ENCODE measurements around the gene PSMB10.

Gene PSMB10

GRCh38 chr16:67943619-67944504 is 7.2 kb upstream of the PSMB10 start, which contains the start of gene LCAT:
Gene LCAT, minus strand, starts transcription at chr16:67944120. Its CDS starts 19 bp downstream, at chr16:67944101.
- WGBS, 2 donors (ENCODE audit: extremely low coverage in 2 of 2, insufficient read length in 2 of 2, insufficient replicate concordance in 1 of 2), result no CpG with 5 or more reads among the region's 23 CpGs
- no peak within 1 kb of the TSS for H2BK5ac ChIP-seq (ENCODE audit: low read length)
- peaks cover 18% of the 10 kb centered on the region for H3K79me1 ChIP-seq (ENCODE audit: low read depth, low read length)
- peak within 1 kb of the TSS; percentile 42 for H3K18ac ChIP-seq (ENCODE audit: low read length)
- peaks cover 0 to 2% of the 10 kb centered on the region in 2 donors for H3K9me3 ChIP-seq (replicated peaks in 1 of 2; ENCODE audit: control insufficient read depth in 2 of 2, insufficient read depth in 1 of 2, low read depth in 1 of 2, low read length in 2 of 2)
- H3K27me3 ChIP-seq (ENCODE audit: control insufficient read depth in 3 of 3, insufficient read depth in 3 of 3, low read depth in 1 of 3, low read length in 3 of 3), result no peaks in the 10 kb centered on the region
- H4K8ac ChIP-seq (ENCODE audit: low read depth, low read length), result peak within 1 kb of the TSS; percentile 82
- no peak within 1 kb of the TSS for H2BK120ac ChIP-seq (ENCODE audit: low read depth, low read length)
- peak within 1 kb of the TSS; percentile 81 for H2AK5ac ChIP-seq (ENCODE audit: low read depth, low read length)
- no peak within 1 kb of the TSS for H4K91ac ChIP-seq (ENCODE audit: low read depth, low read length, poor library complexity)
- peak within 1 kb of the TSS; percentile 34 for H3K9ac ChIP-seq (ENCODE audit: low read depth, low read length, poor library complexity)
- no peak within 1 kb of the TSS for H3K14ac ChIP-seq (ENCODE audit: low read length)
- no peak within 1 kb of the TSS for H2BK15ac ChIP-seq (ENCODE audit: low read length)
- no peak within 1 kb of the TSS for H3K4ac ChIP-seq (ENCODE audit: low read length)
- no peak within 1 kb of the TSS for H3K4me2 ChIP-seq (ENCODE audit: insufficient read depth, low read length, poor library complexity, severe bottlenecking)
- H2AFZ ChIP-seq (ENCODE audit: low read length), result no peak within 1 kb of the TSS
- DNase-seq (ENCODE audit: low spot score), result no peak
- H3K23ac ChIP-seq (ENCODE audit: low read depth, low read length, poor library complexity), result peak within 1 kb of the TSS; percentile 94
- peak within 1 kb of the TSS in 1 of 2 donors; percentile 43 for H3K4me3 ChIP-seq (ENCODE audit: low read length in 2 of 2)
- H3K36me3 ChIP-seq (replicated peaks in 1 of 2; ENCODE audit: control insufficient read depth in 2 of 2, insufficient read depth in 2 of 2, low read length in 2 of 2), result peaks cover 57 to 75% of the 10 kb centered on the region in 2 donors
- H2BK12ac ChIP-seq (ENCODE audit: low read length), result no peak within 1 kb of the TSS
- peaks cover 7 to 9% of the 10 kb centered on the region in 2 donors for H3K4me1 ChIP-seq (ENCODE audit: control insufficient read depth in 2 of 2, insufficient read depth in 1 of 2, low read depth in 1 of 2, low read length in 2 of 2)
- peak within 1 kb of the TSS; percentile 41 for H3K27ac ChIP-seq (replicated peaks; ENCODE audit: low read length)

GRCh38 chr16:67943256-67943618 is 6.6 kb upstream of the PSMB10 start:
- no peak overlapping the region for H3K27ac ChIP-seq (replicated peaks; ENCODE audit: low read length)
- H3K23ac ChIP-seq (ENCODE audit: low read depth, low read length, poor library complexity), result no peak overlapping the region
- H3K4me3 ChIP-seq (ENCODE audit: low read length in 2 of 2), result no peak overlapping the region
- H4K8ac ChIP-seq (ENCODE audit: low read depth, low read length), result peak overlapping the region; percentile 82
- H3K36me3 ChIP-seq (replicated peaks in 1 of 2; ENCODE audit: control insufficient read depth in 2 of 2, insufficient read depth in 2 of 2, low read length in 2 of 2), result peaks cover 51 to 69% of the 10 kb centered on the region in 2 donors
- no peak overlapping the region for H3K4ac ChIP-seq (ENCODE audit: low read length)
- peak overlapping the region; percentile 33 for H3K18ac ChIP-seq (ENCODE audit: low read length)
- H2BK5ac ChIP-seq (ENCODE audit: low read length), result no peak overlapping the region
- peaks cover 0 to 2% of the 10 kb centered on the region in 2 donors for H3K9me3 ChIP-seq (replicated peaks in 1 of 2; ENCODE audit: control insufficient read depth in 2 of 2, insufficient read depth in 1 of 2, low read depth in 1 of 2, low read length in 2 of 2)
- peaks cover 7 to 9% of the 10 kb centered on the region in 2 donors for H3K4me1 ChIP-seq (ENCODE audit: control insufficient read depth in 2 of 2, insufficient read depth in 1 of 2, low read depth in 1 of 2, low read length in 2 of 2)
- no peak for DNase-seq (ENCODE audit: low spot score)
- H3K9ac ChIP-seq (ENCODE audit: low read depth, low read length, poor library complexity), result no peak overlapping the region
- H4K91ac ChIP-seq (ENCODE audit: low read depth, low read length, poor library complexity), result no peak overlapping the region
- no peak overlapping the region for H2BK12ac ChIP-seq (ENCODE audit: low read length)
- H2BK120ac ChIP-seq (ENCODE audit: low read depth, low read length), result no peak overlapping the region
- H3K79me1 ChIP-seq (ENCODE audit: low read depth, low read length), result peaks cover 18% of the 10 kb centered on the region
- no peak overlapping the region for H2AFZ ChIP-seq (ENCODE audit: low read length)
- WGBS, 2 donors (ENCODE audit: extremely low coverage in 2 of 2, insufficient read length in 2 of 2, insufficient replicate concordance in 1 of 2), result no CpG with 5 or more reads among the region's 6 CpGs
- H3K27me3 ChIP-seq (ENCODE audit: control insufficient read depth in 3 of 3, insufficient read depth in 3 of 3, low read depth in 1 of 3, low read length in 3 of 3), result no peaks in the 10 kb centered on the region
- H3K4me2 ChIP-seq (ENCODE audit: insufficient read depth, low read length, poor library complexity, severe bottlenecking), result no peak overlapping the region
- H2AK5ac ChIP-seq (ENCODE audit: low read depth, low read length), result no peak overlapping the region
- H2BK15ac ChIP-seq (ENCODE audit: low read length), result no peak overlapping the region
- no peak overlapping the region for H3K14ac ChIP-seq (ENCODE audit: low read length)

GRCh38 chr16:67942510-67943255 is 6.0 kb upstream of the PSMB10 start:
- peaks cover 0 to 2% of the 10 kb centered on the region in 2 donors for H3K9me3 ChIP-seq (replicated peaks in 1 of 2; ENCODE audit: control insufficient read depth in 2 of 2, insufficient read depth in 1 of 2, low read depth in 1 of 2, low read length in 2 of 2)
- no peak overlapping the region for H3K27ac ChIP-seq (replicated peaks; ENCODE audit: low read length)
- H3K27me3 ChIP-seq (ENCODE audit: control insufficient read depth in 3 of 3, insufficient read depth in 3 of 3, low read depth in 1 of 3, low read length in 3 of 3), result no peaks in the 10 kb centered on the region
- no peak overlapping the region for H2BK5ac ChIP-seq (ENCODE audit: low read length)
- H3K14ac ChIP-seq (ENCODE audit: low read length), result no peak overlapping the region
- H3K4me3 ChIP-seq (ENCODE audit: low read length in 2 of 2), result peak overlapping the region in 1 of 2 donors; percentile 2
- H3K4me2 ChIP-seq (ENCODE audit: insufficient read depth, low read length, poor library complexity, severe bottlenecking), result no peak overlapping the region
- DNase-seq (ENCODE audit: low spot score), result no peak
- peak overlapping the region; percentile 28 for H3K18ac ChIP-seq (ENCODE audit: low read length)
- H2BK15ac ChIP-seq (ENCODE audit: low read length), result no peak overlapping the region
- peaks cover 7 to 9% of the 10 kb centered on the region in 2 donors for H3K4me1 ChIP-seq (ENCODE audit: control insufficient read depth in 2 of 2, insufficient read depth in 1 of 2, low read depth in 1 of 2, low read length in 2 of 2)
- H3K79me1 ChIP-seq (ENCODE audit: low read depth, low read length), result peaks cover 18% of the 10 kb centered on the region
- H3K9ac ChIP-seq (ENCODE audit: low read depth, low read length, poor library complexity), result peak overlapping the region; percentile 60
- H4K91ac ChIP-seq (ENCODE audit: low read depth, low read length, poor library complexity), result no peak overlapping the region
- H2BK120ac ChIP-seq (ENCODE audit: low read depth, low read length), result no peak overlapping the region
- peaks cover 46 to 63% of the 10 kb centered on the region in 2 donors for H3K36me3 ChIP-seq (replicated peaks in 1 of 2; ENCODE audit: control insufficient read depth in 2 of 2, insufficient read depth in 2 of 2, low read length in 2 of 2)
- H2BK12ac ChIP-seq (ENCODE audit: low read length), result no peak overlapping the region
- H3K4ac ChIP-seq (ENCODE audit: low read length), result no peak overlapping the region
- no CpG with 5 or more reads among the region's 27 CpGs for WGBS, 2 donors (ENCODE audit: extremely low coverage in 2 of 2, insufficient read length in 2 of 2, insufficient replicate concordance in 1 of 2)
- H2AFZ ChIP-seq (ENCODE audit: low read length), result no peak overlapping the region
- H2AK5ac ChIP-seq (ENCODE audit: low read depth, low read length), result peak overlapping the region; percentile 81
- peak overlapping the region; percentile 82 for H4K8ac ChIP-seq (ENCODE audit: low read depth, low read length)
- H3K23ac ChIP-seq (ENCODE audit: low read depth, low read length, poor library complexity), result peak overlapping the region; percentile 57

GRCh38 chr16:67942200-67942509 is 5.5 kb upstream of the PSMB10 start:
- Histone ChIP-seq H3K4me2 (ENCODE audit: insufficient read depth, low read length, poor library complexity, severe bottlenecking) (no peak overlapping the region), H4K8ac (ENCODE audit: low read depth, low read length) (no peak overlapping the region), H3K27ac (replicated peaks; ENCODE audit: low read length) (no peak overlapping the region), H2AFZ (ENCODE audit: low read length) (no peak overlapping the region), H3K18ac (ENCODE audit: low read length) (no peak overlapping the region), H3K9ac (ENCODE audit: low read depth, low read length, poor library complexity) (no peak overlapping the region), H3K23ac (ENCODE audit: low read depth, low read length, poor library complexity) (no peak overlapping the region), H3K4ac (ENCODE audit: low read length) (no peak overlapping the region), H3K9me3 (replicated peaks in 1 of 2; ENCODE audit: control insufficient read depth in 2 of 2, insufficient read depth in 1 of 2, low read depth in 1 of 2, low read length in 2 of 2) (peaks cover 0 to 2% of the 10 kb centered on the region in 2 donors), H3K79me1 (ENCODE audit: low read depth, low read length) (peaks cover 18% of the 10 kb centered on the region), H4K91ac (ENCODE audit: low read depth, low read length, poor library complexity) (no peak overlapping the region), H2BK12ac (ENCODE audit: low read length) (no peak overlapping the region), H3K14ac (ENCODE audit: low read length) (no peak overlapping the region), H2BK15ac (ENCODE audit: low read length) (no peak overlapping the region), H2AK5ac (ENCODE audit: low read depth, low read length) (no peak overlapping the region), H2BK120ac (ENCODE audit: low read depth, low read length) (no peak overlapping the region), H3K4me3 (ENCODE audit: low read length in 2 of 2) (peak overlapping the region in 1 of 2 donors; percentile 2), H3K27me3 (ENCODE audit: control insufficient read depth in 3 of 3, insufficient read depth in 3 of 3, low read depth in 1 of 3, low read length in 3 of 3) (no peaks in the 10 kb centered on the region), H3K36me3 (replicated peaks in 1 of 2; ENCODE audit: control insufficient read depth in 2 of 2, insufficient read depth in 2 of 2, low read length in 2 of 2) (peaks cover 40 to 58% of the 10 kb centered on the region in 2 donors), H3K4me1 (ENCODE audit: control insufficient read depth in 2 of 2, insufficient read depth in 1 of 2, low read depth in 1 of 2, low read length in 2 of 2) (peaks cover 8 to 11% of the 10 kb centered on the region in 2 donors), H2BK5ac (ENCODE audit: low read length) (no peak overlapping the region)
- no CpG with 5 or more reads among the region's 6 CpGs for WGBS, 2 donors (ENCODE audit: extremely low coverage in 2 of 2, insufficient read length in 2 of 2, insufficient replicate concordance in 1 of 2)
- no peak for DNase-seq (ENCODE audit: low spot score)

Measured in neuronal stem cell (in vitro differentiated cells).